ENCODE results near the gene FGL2.
"Not testable (repeated sequence)": the region's sequence is repeated elsewhere in the genome, so short reads cannot be mapped to it uniquely, and the experiment has no call there.

The FGL2 gene

DNA sequence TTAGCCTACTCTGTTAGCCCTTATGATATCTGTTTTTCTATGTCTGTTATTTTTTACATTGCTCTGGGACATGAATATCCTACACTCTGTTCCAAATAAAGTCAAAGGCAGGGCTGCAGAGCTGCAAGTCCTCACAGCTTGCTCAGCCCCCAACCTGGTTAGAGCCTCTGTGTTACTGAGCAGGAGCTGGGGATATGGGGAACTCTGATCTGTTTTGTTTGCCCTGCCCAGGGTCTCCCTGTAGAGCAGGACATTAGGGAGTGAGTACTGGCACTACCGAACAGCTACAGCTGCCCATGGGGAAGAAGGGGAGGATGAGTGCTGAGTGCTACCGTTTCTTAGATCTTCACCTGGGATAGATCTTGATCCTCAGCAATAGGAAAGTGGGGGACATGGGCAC lies 32.8 kb upstream of the FGL2 start:
- TF ChIP-seq, protein P1, sequence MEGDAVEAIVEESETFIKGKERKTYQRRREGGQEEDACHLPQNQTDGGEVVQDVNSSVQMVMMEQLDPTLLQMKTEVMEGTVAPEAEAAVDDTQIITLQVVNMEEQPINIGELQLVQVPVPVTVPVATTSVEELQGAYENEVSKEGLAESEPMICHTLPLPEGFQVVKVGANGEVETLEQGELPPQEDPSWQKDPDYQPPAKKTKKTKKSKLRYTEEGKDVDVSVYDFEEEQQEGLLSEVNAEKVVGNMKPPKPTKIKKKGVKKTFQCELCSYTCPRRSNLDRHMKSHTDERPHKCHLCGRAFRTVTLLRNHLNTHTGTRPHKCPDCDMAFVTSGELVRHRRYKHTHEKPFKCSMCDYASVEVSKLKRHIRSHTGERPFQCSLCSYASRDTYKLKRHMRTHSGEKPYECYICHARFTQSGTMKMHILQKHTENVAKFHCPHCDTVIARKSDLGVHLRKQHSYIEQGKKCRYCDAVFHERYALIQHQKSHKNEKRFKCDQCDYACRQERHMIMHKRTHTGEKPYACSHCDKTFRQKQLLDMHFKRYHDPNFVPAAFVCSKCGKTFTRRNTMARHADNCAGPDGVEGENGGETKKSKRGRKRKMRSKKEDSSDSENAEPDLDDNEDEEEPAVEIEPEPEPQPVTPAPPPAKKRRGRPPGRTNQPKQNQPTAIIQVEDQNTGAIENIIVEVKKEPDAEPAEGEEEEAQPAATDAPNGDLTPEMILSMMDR (IDR thresholded peaks at IDR 0.05; ENCODE audit: insufficient read depth, low read length, poor library complexity, severe bottlenecking): no peak
- H3K4me3 ChIP-seq (replicated peaks; ENCODE audit: low read depth, low read length): no peak overlapping the region
- no peak for DNase-seq (ENCODE audit: extremely low read depth, insufficient read length)
- H3K27me3 ChIP-seq (replicated peaks; ENCODE audit: control insufficient read depth, insufficient read depth, low read length): no peaks in the 10 kb centered on the region
- no peaks in the 10 kb centered on the region for H3K36me3 ChIP-seq (ENCODE audit: control insufficient read depth, insufficient read depth, low read length)

DNA sequence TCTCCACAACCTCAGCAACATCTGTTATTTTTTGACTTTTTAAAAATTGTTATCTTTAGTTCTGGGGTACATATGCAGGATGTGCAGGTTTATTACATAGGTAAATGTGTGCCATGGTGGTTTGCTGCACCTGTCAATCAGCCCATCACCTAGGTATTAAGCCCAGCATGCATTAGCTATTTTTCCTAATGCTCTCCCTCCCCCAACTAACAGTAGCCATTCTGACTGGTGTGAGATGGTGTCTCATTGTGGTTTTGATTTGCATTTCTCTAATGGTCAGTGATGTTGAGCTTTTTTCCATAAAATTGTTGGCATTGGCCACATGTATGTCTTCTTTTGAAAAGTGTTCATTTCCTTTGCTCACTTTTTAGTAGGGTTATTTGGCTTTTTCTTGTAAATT lies 29.2 kb upstream of the FGL2 start:
- H3K36me3 ChIP-seq (ENCODE audit: control insufficient read depth, insufficient read depth, low read length); DNase-seq (ENCODE audit: extremely low read depth, insufficient read length); H3K4me3 ChIP-seq (replicated peaks; ENCODE audit: low read depth, low read length); H3K27me3 ChIP-seq (replicated peaks; ENCODE audit: control insufficient read depth, insufficient read depth, low read length): not testable (repeated sequence)

DNA sequence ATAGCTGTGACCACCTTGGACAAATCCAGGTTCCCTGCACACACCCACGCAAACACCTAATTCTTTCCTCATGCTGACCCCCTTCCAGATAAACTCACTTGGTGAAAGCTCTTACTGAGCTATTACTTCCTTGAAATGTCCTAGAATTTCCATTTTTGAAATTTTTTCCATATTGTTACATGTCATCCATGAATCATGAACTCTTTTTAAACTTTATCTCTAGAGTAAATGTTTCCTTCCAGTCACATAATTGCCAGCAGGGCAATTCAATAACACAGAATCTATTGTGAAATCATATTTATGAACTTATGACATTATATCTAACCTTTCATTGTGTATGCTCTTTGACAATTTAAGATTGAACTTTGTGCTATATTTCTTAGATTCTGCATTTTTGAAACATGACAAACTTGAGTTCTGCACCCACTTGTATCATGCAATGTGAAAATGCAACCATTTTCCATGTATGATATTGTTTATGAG lies 26.8 kb upstream of the FGL2 start:
- TF ChIP-seq, protein P1 (IDR thresholded peaks at IDR 0.05; ENCODE audit: insufficient read depth, low read length, poor library complexity, severe bottlenecking): no peak
- Histone ChIP-seq H3K4me3 (replicated peaks; ENCODE audit: low read depth, low read length) (no peak overlapping the region), H3K36me3 (ENCODE audit: control insufficient read depth, insufficient read depth, low read length) (no peaks in the 10 kb centered on the region), H3K27me3 (replicated peaks; ENCODE audit: control insufficient read depth, insufficient read depth, low read length) (no peaks in the 10 kb centered on the region)
- DNase-seq (ENCODE audit: extremely low read depth, insufficient read length): no peak

DNA sequence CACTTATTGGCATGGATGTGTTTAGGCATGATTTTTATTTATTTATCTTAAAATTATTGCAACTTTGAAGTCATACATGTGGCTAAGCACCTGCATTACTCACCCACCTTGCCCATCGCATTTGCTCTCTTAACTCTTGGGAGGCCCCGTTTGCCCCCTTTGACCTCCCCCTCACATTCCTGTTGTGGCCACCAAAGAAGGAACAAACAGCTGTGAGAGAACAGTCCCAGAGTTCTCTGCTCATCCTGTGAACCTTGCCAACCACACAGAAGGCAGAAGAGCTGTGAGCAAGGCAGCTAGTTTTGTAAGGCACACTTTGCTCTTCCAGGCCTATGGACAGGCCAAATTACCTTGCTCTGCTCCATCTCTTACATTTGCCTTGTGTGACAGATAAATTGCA lies 23.6 kb upstream of the FGL2 start:
- DNase-seq (ENCODE audit: extremely low read depth, insufficient read length): no peak
- TF ChIP-seq, protein P1 (IDR thresholded peaks at IDR 0.05; ENCODE audit: insufficient read depth, low read length, poor library complexity, severe bottlenecking): no peak
- Histone ChIP-seq H3K27me3 (replicated peaks; ENCODE audit: control insufficient read depth, insufficient read depth, low read length) (no peaks in the 10 kb centered on the region), H3K4me3 (replicated peaks; ENCODE audit: low read depth, low read length) (no peak overlapping the region), H3K36me3 (ENCODE audit: control insufficient read depth, insufficient read depth, low read length) (no peaks in the 10 kb centered on the region)

DNA sequence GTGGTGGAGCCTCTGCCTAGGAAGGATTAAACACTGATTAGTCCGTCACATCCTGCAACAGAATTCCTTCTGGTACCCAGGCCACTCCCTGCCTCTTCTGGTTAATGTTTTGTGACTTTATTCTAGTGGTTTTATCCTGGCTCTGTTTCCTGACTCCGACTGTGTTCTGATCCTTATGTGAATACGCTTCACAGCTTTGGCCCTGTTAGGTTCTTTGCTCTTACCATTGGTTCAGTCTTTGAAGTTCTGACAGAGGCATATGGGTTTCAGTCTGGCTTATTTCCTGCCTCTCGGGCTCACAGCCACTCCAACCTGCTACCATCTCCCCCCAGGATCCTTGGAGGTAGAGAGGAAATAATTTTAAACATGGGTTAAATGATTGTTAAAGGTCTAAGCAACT lies 23.2 kb upstream of the FGL2 start:
- DNase-seq (ENCODE audit: extremely low read depth, insufficient read length): no peak
- no peaks in the 10 kb centered on the region for H3K36me3 ChIP-seq (ENCODE audit: control insufficient read depth, insufficient read depth, low read length)
- no peak overlapping the region for H3K4me3 ChIP-seq (replicated peaks; ENCODE audit: low read depth, low read length)
- H3K27me3 ChIP-seq (replicated peaks; ENCODE audit: control insufficient read depth, insufficient read depth, low read length): no peaks in the 10 kb centered on the region
- TF ChIP-seq, protein P1 (IDR thresholded peaks at IDR 0.05; ENCODE audit: insufficient read depth, low read length, poor library complexity, severe bottlenecking): no peak

DNA sequence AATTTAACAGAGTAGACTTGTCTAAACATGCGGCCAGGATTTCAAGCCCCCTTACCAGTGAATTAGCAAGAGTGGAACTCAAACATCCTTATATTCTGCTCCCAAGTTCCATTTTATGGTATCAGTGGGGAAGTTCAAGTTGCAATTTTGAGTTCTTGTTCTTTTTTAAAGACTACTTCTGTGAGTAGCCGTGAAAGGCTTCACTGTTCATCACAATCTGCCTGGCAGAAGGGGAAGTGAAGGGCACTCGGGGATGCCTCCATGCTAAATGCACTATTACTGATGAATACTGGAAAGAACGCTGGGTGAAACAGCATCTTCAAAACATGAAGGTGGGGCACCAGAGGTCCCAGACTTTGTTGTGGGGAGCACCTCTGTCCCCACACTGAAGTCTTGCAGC lies 22.4 kb upstream of the FGL2 start:
- no peak for DNase-seq (ENCODE audit: extremely low read depth, insufficient read length)
- Histone ChIP-seq H3K36me3 (ENCODE audit: control insufficient read depth, insufficient read depth, low read length) (no peaks in the 10 kb centered on the region), H3K27me3 (replicated peaks; ENCODE audit: control insufficient read depth, insufficient read depth, low read length) (no peaks in the 10 kb centered on the region), H3K4me3 (replicated peaks; ENCODE audit: low read depth, low read length) (no peak overlapping the region)
- TF ChIP-seq, protein P1 (IDR thresholded peaks at IDR 0.05; ENCODE audit: insufficient read depth, low read length, poor library complexity, severe bottlenecking): no peak

DNA sequence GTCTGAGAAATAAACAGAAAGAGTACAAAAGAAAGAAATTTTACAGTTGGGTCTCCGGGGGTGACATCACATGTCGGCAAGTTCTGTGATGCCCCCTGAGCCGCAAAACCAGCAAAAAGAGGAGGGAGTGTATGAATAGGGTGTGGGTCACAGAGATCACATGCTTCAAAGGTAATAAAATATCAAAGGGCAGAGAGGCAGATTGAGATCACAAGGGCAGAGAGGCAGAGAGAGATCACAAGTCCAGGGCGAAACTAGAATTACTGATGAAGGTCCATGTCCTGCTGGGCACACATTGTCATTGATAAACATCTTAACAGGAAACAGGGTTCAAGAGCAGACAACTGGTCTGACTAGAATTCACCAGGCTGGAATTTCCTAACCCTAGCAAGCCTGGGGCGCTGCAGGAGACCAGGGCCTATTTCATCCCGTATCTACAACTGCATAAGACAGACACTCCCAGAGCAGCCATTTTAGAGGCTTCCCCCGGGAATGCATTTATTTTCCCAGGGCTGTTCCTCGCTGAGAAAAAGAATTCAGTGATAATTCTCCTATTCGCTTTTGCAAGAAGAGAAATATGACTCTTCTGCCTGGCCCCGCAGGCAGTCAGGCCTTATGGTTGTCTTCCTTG lies 20.2 kb upstream of the FGL2 start:
- not testable (repeated sequence) for H3K4me3 ChIP-seq (replicated peaks; ENCODE audit: low read depth, low read length); H3K36me3 ChIP-seq (ENCODE audit: control insufficient read depth, insufficient read depth, low read length); H3K27me3 ChIP-seq (replicated peaks; ENCODE audit: control insufficient read depth, insufficient read depth, low read length); DNase-seq (ENCODE audit: extremely low read depth, insufficient read length)

Measured in GM06990 (cell line).